GM12878 (cell line): ENCODE results near the gene PSAPL1. TPM values are rescaled to one million over a fixed set of nuclear protein-coding genes. Genes with fewer than 3 reads are reported as not detected.
A peak's percentile ranks its signal among the peaks of the same experiment; 100 is the strongest.

Experiments
- ATAC-seq: fragments of 200-7000 bp; cut with Tn5 transposase; 3 replicates; pipeline ENCODE4 v1.9.1; 2020; ENCODE audit warnings: mild to moderate bottlenecking, moderate library complexity
- BruUV-seq: library from RNA; stranded (reverse); fragments of 400-500 nt; replicated peaks from 2 replicates; lab custom pipeline; 2021; lab: Mats Ljungman, UMichigan
- CTCF ChIA-PET: fragments of 300-600 bp; sonication (Branson Sonifier 250); formaldehyde crosslinking; extraction: SDS; loops from one replicate; lab custom pipeline; 2021; ENCODE audit warnings: inconsistent platforms; lab: Yijun Ruan, JAX
- POLR2A ChIA-PET: fragments of 350-600 bp; formaldehyde crosslinking; extraction: SDS; loops from one replicate; lab custom pipeline; 2021; ENCODE audit warnings: inconsistent platforms; lab: Charles Lee
- RAD21 ChIA-PET: fragments of 300-600 bp; sonication (Branson Sonifier 250); formaldehyde crosslinking; loops from one replicate; lab custom pipeline; 2023; ENCODE audit warnings: antibody characterized with exemption; ENCODE audit not compliant: unreplicated experiment; lab: Charles Lee
- SMC1A ChIA-PET: fragments of 300-600 bp; sonication (Branson Sonifier 250); formaldehyde crosslinking; loops from one replicate; lab custom pipeline; 2023; ENCODE audit not compliant: unreplicated experiment, uncharacterized antibody; lab: Charles Lee
- DNase-seq: peaks from one replicate; pipeline ENCODE4 v3.0.0-alpha.2; 2011; ENCODE audit warnings: low read depth, low spot score
- FAIRE-seq: peaks from 3 replicates; lab custom pipeline; 2011; peaks lifted over from hg19 to GRCh38; lab: Jason Lieb, UNC
- H2AFZ ChIP-seq: 2 replicates; pipeline ENCODE4 v1.6.0; 2011; ENCODE audit warnings: low read depth, low read length, control low read depth; ENCODE audit not compliant: control insufficient read depth
- H3K27ac ChIP-seq: 2 replicates; pipeline ENCODE4 v1.5.1; 2011; ENCODE audit warnings: control low read depth; ENCODE audit not compliant: control insufficient read depth, insufficient read depth
- H3K27me3 ChIP-seq, 2 experiments: replicated peaks in 1 of 2; 2 replicates each; pipeline versions ENCODE4 v1.6.0 to v1.6.1; 2011; ENCODE audit warnings: low read length in 1 of 2; ENCODE audit not compliant: control insufficient read depth in 2 of 2, insufficient read depth in 2 of 2
- H3K36me3 ChIP-seq, 2 experiments: 2 replicates each; pipeline ENCODE4 v1.5.1; 2011; ENCODE audit warnings: low read length in 1 of 2; ENCODE audit not compliant: control insufficient read depth in 2 of 2, insufficient read depth in 2 of 2
- H3K4me1 ChIP-seq: 2 replicates; pipeline ENCODE4 v1.6.1; 2011; ENCODE audit warnings: mild to moderate bottlenecking, low read length, moderate library complexity, mixed read lengths; ENCODE audit not compliant: control insufficient read depth, insufficient read depth
- H3K4me2 ChIP-seq: 2 replicates; pipeline ENCODE4 v1.6.0; 2011; ENCODE audit warnings: control low read depth; ENCODE audit not compliant: control insufficient read depth, insufficient read depth
- H3K4me3 ChIP-seq: fragments of 200-600 bp; sonication (generic); 2 replicates; pipeline ENCODE4 v1.5.1; 2016
- H3K79me2 ChIP-seq: 2 replicates; pipeline ENCODE4 v1.6.0; 2011; ENCODE audit warnings: low read length; ENCODE audit not compliant: control insufficient read depth, insufficient read depth
- H3K9ac ChIP-seq: 2 replicates; pipeline ENCODE4 v1.8.0; 2011; ENCODE audit warnings: low read length, control low read depth, mixed read lengths; ENCODE audit not compliant: control insufficient read depth, insufficient read depth
- H3K9me3 ChIP-seq: replicated peaks from 3 replicates; pipeline ENCODE4 v1.5.1; 2011; ENCODE audit warnings: mild to moderate bottlenecking, low read length; ENCODE audit not compliant: control insufficient read depth, insufficient read depth
- H4K20me1 ChIP-seq: 2 replicates; pipeline ENCODE4 v1.6.0; 2011; ENCODE audit not compliant: control insufficient read depth, insufficient read depth
- CREB1 ChIP-seq: IDR thresholded peaks from 2 replicates; pipeline ENCODE4 v1.6.1; 2012; ENCODE audit warnings: low read depth, mild to moderate bottlenecking, inconsistent platforms
- PBX3 ChIP-seq: IDR thresholded peaks from 2 replicates; pipeline ENCODE4 v1.6.1; 2011; ENCODE audit warnings: mild to moderate bottlenecking, low read depth, low read length, moderate library complexity; ENCODE audit not compliant: insufficient replicate concordance
- TCF7 ChIP-seq: IDR thresholded peaks from 2 replicates; pipeline ENCODE4 v1.6.1; 2014; ENCODE audit warnings: antibody characterized with exemption, borderline replicate concordance
- WGBS: methylation state at CpG from one replicate; pipeline ENCODE4 v1.1.6; 2016; ENCODE audit warnings: low lambda C conversion rate; ENCODE audit not compliant: insufficient replicate concordance, insufficient coverage; ENCODE audit errors: missing lambda C conversion rate; 5-methylcytosine and 5-hydroxymethylcytosine counted together
- in situ Hi-C: fragments of 300-500 bp; cut with MboI; formaldehyde crosslinking; loops from 9 replicates; pipeline ENCODE4 v1.14.3; 2018; ENCODE audit warnings: mixed read lengths
- intact Hi-C: fragments of 100-400 bp; cut with micrococcal nuclease; formaldehyde crosslinking; loops from one replicate; pipeline ENCODE4 v1.14.2; 2022; ENCODE audit not compliant: unreplicated experiment
- polyA plus RNA-seq, 11 experiments: library from polyadenylated mRNA; depleted of rRNA in 4 of 11; unstranded in 6 of 11; stranded (reverse) in 5 of 11; fragments of >200 nt; fragmentation: Nextera tagmentation in 4 of 11; fragmentation: Illumina TruSeq in 1 of 11; extraction: Ambion mirVana in 4 of 11; extraction: Trizol in 1 of 11; gene quantifications; 1 replicate in 1 of 11; 2 replicates in 10 of 11; pipeline versions ENCODE4 v1.2.1 to v1.2.3, GENCODE V29; 2011 to 2016; ENCODE audit warnings: inconsistent platforms in 2 of 11, missing spikeins in 2 of 11, low read depth in 1 of 11
- total RNA-seq, 4 experiments: library from RNA; depleted of rRNA in 3 of 4; stranded (reverse); fragments of >200 nt in 3 of 4; fragmentation: Illumina TruSeq in 1 of 4; extraction: Trizol in 1 of 4; gene quantifications; 2 replicates each; pipeline versions ENCODE4 v1.2.1 to v1.2.3, GENCODE V29; 2013 to 2021
- TF ChIP-seq, protein P1 (sequence below): IDR thresholded peaks from 2 replicates; pipeline ENCODE4 v1.6.1; 2011; ENCODE audit warnings: borderline replicate concordance, low read depth, mild to moderate bottlenecking, moderate library complexity, low read length; ENCODE audit not compliant: insufficient read depth, poor library complexity, severe bottlenecking

Gene PSAPL1
- total and polyA plus RNA-seq, 10 of the 15 experiments (the other 5 are each of a cell fraction or from before 2014, with no cell fraction given), result not detected

DNA sequence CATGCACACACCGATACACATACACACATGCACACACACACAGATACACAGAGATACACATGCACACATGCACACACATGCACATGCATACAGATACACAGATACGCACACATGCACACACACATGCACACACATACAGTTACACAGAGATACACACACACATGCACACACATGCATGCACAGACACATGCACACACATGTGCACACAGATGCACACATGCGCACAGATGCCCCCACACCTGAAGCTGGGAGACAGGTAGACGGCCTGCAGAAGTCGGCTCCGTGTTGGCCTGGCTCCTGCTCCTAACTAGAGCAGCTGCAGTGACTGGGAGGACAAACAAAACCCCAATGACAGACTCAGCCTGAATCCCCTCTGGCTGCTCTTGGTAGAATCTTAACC is 46.8 kb downstream of the PSAPL1 start:
- H3K9me3 ChIP-seq, result no peaks in the 10 kb centered on the region
- FAIRE-seq, result no peak
- ChIA-PET SMC1A (no interaction called here), CTCF (no interaction called here), POLR2A (no interaction called here), RAD21 (no interaction called here)
- no peak overlapping the region for H3K4me2 ChIP-seq
- no peak overlapping the region for H2AFZ ChIP-seq
- no peaks in the 10 kb centered on the region for H4K20me1 ChIP-seq
- BruUV-seq, result no TSS peak
- H3K4me1 ChIP-seq, result no peaks in the 10 kb centered on the region
- DNase-seq, result no peak
- no peak overlapping the region for H3K27ac ChIP-seq
- 81% methylated on average over 6 of the region's 6 CpGs for WGBS
- no peak overlapping the region for H3K4me3 ChIP-seq
- in situ Hi-C loops, result no loop called here
- TF ChIP-seq PBX3 (peak; percentile 14), CREB1 (no peak), TCF7 (no peak)
- TF ChIP-seq, protein P1, sequence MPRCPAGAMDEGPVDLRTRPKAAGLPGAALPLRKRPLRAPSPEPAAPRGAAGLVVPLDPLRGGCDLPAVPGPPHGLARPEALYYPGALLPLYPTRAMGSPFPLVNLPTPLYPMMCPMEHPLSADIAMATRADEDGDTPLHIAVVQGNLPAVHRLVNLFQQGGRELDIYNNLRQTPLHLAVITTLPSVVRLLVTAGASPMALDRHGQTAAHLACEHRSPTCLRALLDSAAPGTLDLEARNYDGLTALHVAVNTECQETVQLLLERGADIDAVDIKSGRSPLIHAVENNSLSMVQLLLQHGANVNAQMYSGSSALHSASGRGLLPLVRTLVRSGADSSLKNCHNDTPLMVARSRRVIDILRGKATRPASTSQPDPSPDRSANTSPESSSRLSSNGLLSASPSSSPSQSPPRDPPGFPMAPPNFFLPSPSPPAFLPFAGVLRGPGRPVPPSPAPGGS, result peak; percentile 53
- intact Hi-C loops, result no loop called here
- ATAC-seq, result no peak
- H3K27me3 ChIP-seq, result no peaks in the 10 kb centered on the region; a peak in 1 of 4 replicates
- no peaks in the 10 kb centered on the region for H3K36me3 ChIP-seq
- no peaks in the 10 kb centered on the region for H3K79me2 ChIP-seq
- H3K9ac ChIP-seq, result no peak overlapping the region
